ENCODE results near the gene PLCB4. TPM values are rescaled to one million over a fixed set of nuclear protein-coding genes. Genes with fewer than 3 reads are reported as not detected.
A peak's percentile ranks its signal among the peaks of the same experiment; 100 is the strongest.

Gene PLCB4
- total and polyA plus RNA-seq, 2 donors (not counting 1 experiment from before 2014, with no cell fraction given) = 7.3 to 13.7 TPM

DNA sequence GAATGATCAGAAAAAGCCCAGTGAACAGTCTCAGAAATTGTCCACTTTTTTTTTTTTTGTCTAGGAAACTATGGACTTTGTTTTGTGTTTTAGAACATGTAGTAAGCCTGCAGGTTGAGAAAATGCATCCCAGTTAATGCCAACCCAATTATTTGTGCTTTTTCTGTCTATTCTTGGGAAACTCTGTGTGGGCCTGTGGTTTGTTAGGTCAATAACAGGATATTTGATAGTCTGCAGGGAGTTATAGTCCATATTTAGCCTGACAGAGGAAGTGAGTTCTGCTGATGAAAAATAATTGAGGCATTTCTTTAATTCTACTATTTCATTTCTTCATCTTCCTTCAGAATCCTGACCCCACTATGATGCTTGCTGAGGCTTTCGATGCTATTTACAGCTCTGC lies 291.5 kb downstream of the PLCB4 start:
- no peak for TF ChIP-seq CTCF (conservative IDR thresholded peaks at IDR 0.05 in 1 of 2, IDR thresholded peaks at IDR 0.05 in 1 of 2; ENCODE audit: low read depth in 1 of 2, low read length in 2 of 2)
- TF ChIP-seq EZH2 (IDR thresholded peaks at IDR 0.05; ENCODE audit: low read length, missing control alignments) = no peak
- H3K4me2 ChIP-seq (ENCODE audit: extremely low read depth, insufficient read depth, low read length) = no peak overlapping the region
- H3K9me3 ChIP-seq (ENCODE audit: control insufficient read depth, insufficient read depth, low read depth, low read length) = no peaks in the 10 kb centered on the region
- H3K79me2 ChIP-seq (ENCODE audit: control insufficient read depth, insufficient read depth, low read length) = no peaks in the 10 kb centered on the region
- no peak overlapping the region for H3K4me3 ChIP-seq (replicated peaks in 1 of 4; ENCODE audit: control extremely low read depth in 1 of 4, insufficient read depth in 1 of 4, low read depth in 3 of 4, low read length in 4 of 4)
- H3K36me3 ChIP-seq (ENCODE audit: control insufficient read depth, insufficient read depth, low read length) = no peaks in the 10 kb centered on the region
- no peak overlapping the region for H3K9ac ChIP-seq (ENCODE audit: insufficient read depth, low read length)
- H2AFZ ChIP-seq (ENCODE audit: low read length) = no peak overlapping the region
- no peaks in the 10 kb centered on the region for H4K20me1 ChIP-seq (ENCODE audit: control insufficient read depth, extremely low read depth, insufficient read depth, low read length)
- H3K27ac ChIP-seq (ENCODE audit: insufficient read depth, low read length) = no peak overlapping the region
- DNase-seq (ENCODE audit: low read depth in 2 of 2) = peak in 1 of 2 donors; percentile 24
- H3K27me3 ChIP-seq (ENCODE audit: control insufficient read depth, insufficient read depth, low read length) = no peaks in the 10 kb centered on the region
- H3K4me1 ChIP-seq (ENCODE audit: control insufficient read depth, extremely low read depth, insufficient read depth, low read length) = no peaks in the 10 kb centered on the region

- Histone ChIP-seq H3K36me3 (ENCODE audit: control insufficient read depth, insufficient read depth, low read length) (no peaks in the 10 kb centered on the region), H4K20me1 (ENCODE audit: control insufficient read depth, extremely low read depth, insufficient read depth, low read length) (no peaks in the 10 kb centered on the region), H3K27me3 (ENCODE audit: control insufficient read depth, insufficient read depth, low read length) (no peaks in the 10 kb centered on the region), H2AFZ (ENCODE audit: low read length) (no peak overlapping the region), H3K9ac (ENCODE audit: insufficient read depth, low read length) (no peak overlapping the region), H3K9me3 (ENCODE audit: control insufficient read depth, insufficient read depth, low read depth, low read length) (no peaks in the 10 kb centered on the region), H3K79me2 (ENCODE audit: control insufficient read depth, insufficient read depth, low read length) (no peaks in the 10 kb centered on the region), H3K4me2 (ENCODE audit: extremely low read depth, insufficient read depth, low read length) (no peak overlapping the region), H3K4me1 (ENCODE audit: control insufficient read depth, extremely low read depth, insufficient read depth, low read length) (no peaks in the 10 kb centered on the region), H3K4me3 (replicated peaks in 1 of 4; ENCODE audit: control extremely low read depth in 1 of 4, insufficient read depth in 1 of 4, low read depth in 3 of 4, low read length in 4 of 4) (no peak overlapping the region), H3K27ac (ENCODE audit: insufficient read depth, low read length) (no peak overlapping the region)
- DNase-seq (ENCODE audit: low read depth in 2 of 2) = no peak
- TF ChIP-seq CTCF (conservative IDR thresholded peaks at IDR 0.05 in 1 of 2, IDR thresholded peaks at IDR 0.05 in 1 of 2; ENCODE audit: low read depth in 1 of 2, low read length in 2 of 2) (no peak), EZH2 (IDR thresholded peaks at IDR 0.05; ENCODE audit: low read length, missing control alignments) (no peak)
Observed at GRCh38 chr20:9363673-9364072, 294.8 kb downstream of the PLCB4 start.

DNA sequence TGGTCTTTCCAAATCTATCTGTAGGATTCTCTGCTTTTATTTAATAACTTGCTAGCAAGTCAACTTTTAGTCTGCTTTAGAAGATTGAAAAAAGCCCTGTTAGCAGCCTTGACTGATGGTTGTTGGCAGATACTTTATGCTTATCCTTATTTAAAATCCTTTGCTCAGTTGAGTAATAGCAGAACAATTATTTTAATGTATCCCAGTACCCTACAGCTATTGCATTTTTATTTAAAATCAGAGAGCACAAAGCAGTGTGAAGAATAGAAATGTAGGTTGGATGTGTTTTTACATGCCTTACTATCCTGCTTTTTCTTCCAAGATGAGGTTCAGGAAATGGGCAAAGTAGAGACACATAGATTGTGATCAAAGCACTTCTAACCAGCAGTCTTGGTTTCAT lies 298.4 kb downstream of the PLCB4 start:
- no peak for TF ChIP-seq EZH2 (IDR thresholded peaks at IDR 0.05; ENCODE audit: low read length, missing control alignments)
- TF ChIP-seq CTCF (conservative IDR thresholded peaks at IDR 0.05 in 1 of 2, IDR thresholded peaks at IDR 0.05 in 1 of 2; ENCODE audit: low read depth in 1 of 2, low read length in 2 of 2) = no peak
- H3K4me2 ChIP-seq (ENCODE audit: extremely low read depth, insufficient read depth, low read length) = no peak overlapping the region
- H4K20me1 ChIP-seq (ENCODE audit: control insufficient read depth, extremely low read depth, insufficient read depth, low read length) = no peaks in the 10 kb centered on the region
- H3K27me3 ChIP-seq (ENCODE audit: control insufficient read depth, insufficient read depth, low read length) = no peaks in the 10 kb centered on the region
- H3K4me3 ChIP-seq (replicated peaks in 1 of 4; ENCODE audit: control extremely low read depth in 1 of 4, insufficient read depth in 1 of 4, low read depth in 3 of 4, low read length in 4 of 4) = no peak overlapping the region
- DNase-seq (ENCODE audit: low read depth in 2 of 2) = no peak
- no peaks in the 10 kb centered on the region for H3K4me1 ChIP-seq (ENCODE audit: control insufficient read depth, extremely low read depth, insufficient read depth, low read length)
- no peak overlapping the region for H3K9ac ChIP-seq (ENCODE audit: insufficient read depth, low read length)
- H3K36me3 ChIP-seq (ENCODE audit: control insufficient read depth, insufficient read depth, low read length) = no peaks in the 10 kb centered on the region
- no peaks in the 10 kb centered on the region for H3K79me2 ChIP-seq (ENCODE audit: control insufficient read depth, insufficient read depth, low read length)
- no peaks in the 10 kb centered on the region for H3K9me3 ChIP-seq (ENCODE audit: control insufficient read depth, insufficient read depth, low read depth, low read length)
- no peak overlapping the region for H2AFZ ChIP-seq (ENCODE audit: low read length)
- no peak overlapping the region for H3K27ac ChIP-seq (ENCODE audit: insufficient read depth, low read length)

Measured in fibroblast of lung (primary cell).